SK-N-SH (cell line): ENCODE results near the gene CLEC4A.

ENCODE experiments used
- EZH2phosphoT487 ChIP-seq: fragments of 200-600 bp; sonication (generic); IDR thresholded peaks from 2 replicates; pipeline ENCODE4 v1.6.1; 2017; ENCODE audit warnings: low read depth, mixed run types, mild to moderate bottlenecking, antibody characterized with exemption, moderate library complexity, borderline replicate concordance
- RAD21 ChIP-seq: IDR thresholded peaks from 2 replicates; pipeline ENCODE4 v1.6.1; 2012; ENCODE audit warnings: mild to moderate bottlenecking, low read length
- SIN3A ChIP-seq: IDR thresholded peaks from 2 replicates; pipeline ENCODE4 v1.6.1; 2012; ENCODE audit warnings: low read depth, mild to moderate bottlenecking, low read length, moderate library complexity, borderline replicate concordance
- TAF1 ChIP-seq: IDR thresholded peaks from 2 replicates; pipeline ENCODE4 v1.6.1; 2012; ENCODE audit warnings: low read depth, mild to moderate bottlenecking, low read length, moderate library complexity, borderline replicate concordance
- TCF12 ChIP-seq: IDR thresholded peaks from 2 replicates; pipeline ENCODE4 v1.4.0; 2012
- TF ChIP-seq, protein P1 (sequence below): fragments of 200-600 bp; sonication (generic); IDR thresholded peaks from 2 replicates; pipeline ENCODE4 v1.6.1; 2017; ENCODE audit warnings: antibody characterized with exemption, mild to moderate bottlenecking, moderate library complexity
- TF ChIP-seq, protein P2 (sequence below): IDR thresholded peaks from 2 replicates; pipeline ENCODE4 v1.4.0; 2012; ENCODE audit warnings: low read depth

- no peak for TF ChIP-seq TAF1
- TF ChIP-seq SIN3A = no peak
- TF ChIP-seq, protein P1, sequence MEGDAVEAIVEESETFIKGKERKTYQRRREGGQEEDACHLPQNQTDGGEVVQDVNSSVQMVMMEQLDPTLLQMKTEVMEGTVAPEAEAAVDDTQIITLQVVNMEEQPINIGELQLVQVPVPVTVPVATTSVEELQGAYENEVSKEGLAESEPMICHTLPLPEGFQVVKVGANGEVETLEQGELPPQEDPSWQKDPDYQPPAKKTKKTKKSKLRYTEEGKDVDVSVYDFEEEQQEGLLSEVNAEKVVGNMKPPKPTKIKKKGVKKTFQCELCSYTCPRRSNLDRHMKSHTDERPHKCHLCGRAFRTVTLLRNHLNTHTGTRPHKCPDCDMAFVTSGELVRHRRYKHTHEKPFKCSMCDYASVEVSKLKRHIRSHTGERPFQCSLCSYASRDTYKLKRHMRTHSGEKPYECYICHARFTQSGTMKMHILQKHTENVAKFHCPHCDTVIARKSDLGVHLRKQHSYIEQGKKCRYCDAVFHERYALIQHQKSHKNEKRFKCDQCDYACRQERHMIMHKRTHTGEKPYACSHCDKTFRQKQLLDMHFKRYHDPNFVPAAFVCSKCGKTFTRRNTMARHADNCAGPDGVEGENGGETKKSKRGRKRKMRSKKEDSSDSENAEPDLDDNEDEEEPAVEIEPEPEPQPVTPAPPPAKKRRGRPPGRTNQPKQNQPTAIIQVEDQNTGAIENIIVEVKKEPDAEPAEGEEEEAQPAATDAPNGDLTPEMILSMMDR = no peak
- no peak for TF ChIP-seq RAD21
- no peak for TF ChIP-seq TCF12
- no peak for TF ChIP-seq EZH2phosphoT487
- TF ChIP-seq, protein P2, sequence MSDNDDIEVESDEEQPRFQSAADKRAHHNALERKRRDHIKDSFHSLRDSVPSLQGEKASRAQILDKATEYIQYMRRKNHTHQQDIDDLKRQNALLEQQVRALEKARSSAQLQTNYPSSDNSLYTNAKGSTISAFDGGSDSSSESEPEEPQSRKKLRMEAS = no peak
These were observed 40.7 kb upstream of the CLEC4A start for GRCh38 chr12:8082808-8083100.
